Neural progenitor cell (in vitro differentiated cells): ENCODE data around the gene KCNE4. TPM values are rescaled to one million over a fixed set of nuclear protein-coding genes. Genes with fewer than 3 reads are reported as not detected.

Source experiments
- DNase-seq: peaks from one replicate; pipeline ENCODE4 v3.0.0-alpha.2; 2016; ENCODE audit warnings: low spot score
- H2AFZ ChIP-seq: fragments of 200-600 bp; sonication (generic); replicated peaks from 2 replicates; pipeline ENCODE4 v1.6.1; 2016; ENCODE audit warnings: antibody characterized with exemption
- H3F3A ChIP-seq: fragments of 200-600 bp; sonication (generic); 2 replicates; pipeline ENCODE4 v1.6.1; 2016; ENCODE audit warnings: antibody characterized with exemption, low read depth
- H3K27ac ChIP-seq: fragments of 200-600 bp; sonication (generic); 2 replicates; pipeline ENCODE4 v1.5.1; 2016; ENCODE audit warnings: mild to moderate bottlenecking
- H3K27me3 ChIP-seq: fragments of 200-600 bp; sonication (generic); 2 replicates; pipeline ENCODE4 v1.6.1; 2016; ENCODE audit warnings: mild to moderate bottlenecking, moderate library complexity
- H3K36me3 ChIP-seq: fragments of 200-600 bp; sonication (generic); 2 replicates; pipeline ENCODE4 v1.5.1; 2016
- H3K4me1 ChIP-seq: fragments of 200-600 bp; sonication (generic); 2 replicates; pipeline ENCODE4 v1.6.1; 2016; ENCODE audit warnings: mixed run types
- H3K4me2 ChIP-seq: fragments of 200-600 bp; sonication (generic); 2 replicates; pipeline ENCODE4 v1.6.1; 2016
- H3K4me3 ChIP-seq: fragments of 200-600 bp; sonication (generic); 2 replicates; pipeline ENCODE4 v1.5.1; 2016
- H3K79me2 ChIP-seq: fragments of 200-600 bp; sonication (generic); 2 replicates; pipeline ENCODE4 v1.6.1; 2016; ENCODE audit warnings: low read depth
- H3K9ac ChIP-seq: fragments of 200-600 bp; sonication (generic); 2 replicates; pipeline ENCODE4 v1.6.1; 2016
- H3K9me3 ChIP-seq: fragments of 200-600 bp; sonication (generic); 2 replicates; pipeline ENCODE4 v1.5.1; 2016; ENCODE audit warnings: low read depth
- H4K20me1 ChIP-seq: fragments of 200-600 bp; sonication (generic); 2 replicates; pipeline ENCODE4 v1.6.1; 2016; ENCODE audit warnings: low read depth
- H3K27ac Mint-ChIP-seq: 3 replicates; pipeline ENCODE4 v1.8.0; 2021; ENCODE audit warnings: mixed read lengths
- H3K27me3 Mint-ChIP-seq: 2 replicates; pipeline ENCODE4 v1.8.0; 2022; ENCODE audit warnings: low read depth, mild to moderate bottlenecking, inconsistent platforms, moderate library complexity, mixed read lengths; ENCODE audit not compliant: insufficient read depth
- H3K36me3 Mint-ChIP-seq: 3 replicates; pipeline ENCODE4 v1.8.0; 2021; ENCODE audit warnings: mixed read lengths
- H3K4me1 Mint-ChIP-seq: 3 replicates; pipeline ENCODE4 v1.8.0; 2021; ENCODE audit warnings: mixed read lengths
- H3K4me3 Mint-ChIP-seq: 3 replicates; pipeline ENCODE4 v1.8.0; 2021; ENCODE audit warnings: mild to moderate bottlenecking, moderate library complexity, mixed read lengths
- H3K9me3 Mint-ChIP-seq: 3 replicates; pipeline ENCODE4 v1.8.0; 2020; ENCODE audit warnings: mixed read lengths
- CTCF ChIP-seq: fragments of 200-600 bp; sonication (generic); IDR thresholded peaks from 2 replicates; pipeline ENCODE4 v1.5.1; 2017; ENCODE audit warnings: antibody characterized with exemption, mild to moderate bottlenecking
- EZH2 ChIP-seq: fragments of 200-600 bp; sonication (generic); IDR thresholded peaks from 2 replicates; pipeline ENCODE4 v1.6.1; 2017; ENCODE audit warnings: antibody characterized with exemption, mild to moderate bottlenecking, moderate library complexity
- EZH2phosphoT487 ChIP-seq: fragments of 200-600 bp; sonication (generic); IDR thresholded peaks from 2 replicates; pipeline ENCODE4 v1.6.1; 2017; ENCODE audit warnings: antibody characterized with exemption
- total RNA-seq: library from RNA; depleted of rRNA; stranded (reverse); fragments of >200 nt; gene quantifications from 2 replicates; pipeline ENCODE4 v1.2.3, GENCODE V29; 2015; ENCODE audit warnings: low replicate concordance

KCNE4 gene
- total RNA-seq, 1 donor from 2014 or later: not detected

DNA sequence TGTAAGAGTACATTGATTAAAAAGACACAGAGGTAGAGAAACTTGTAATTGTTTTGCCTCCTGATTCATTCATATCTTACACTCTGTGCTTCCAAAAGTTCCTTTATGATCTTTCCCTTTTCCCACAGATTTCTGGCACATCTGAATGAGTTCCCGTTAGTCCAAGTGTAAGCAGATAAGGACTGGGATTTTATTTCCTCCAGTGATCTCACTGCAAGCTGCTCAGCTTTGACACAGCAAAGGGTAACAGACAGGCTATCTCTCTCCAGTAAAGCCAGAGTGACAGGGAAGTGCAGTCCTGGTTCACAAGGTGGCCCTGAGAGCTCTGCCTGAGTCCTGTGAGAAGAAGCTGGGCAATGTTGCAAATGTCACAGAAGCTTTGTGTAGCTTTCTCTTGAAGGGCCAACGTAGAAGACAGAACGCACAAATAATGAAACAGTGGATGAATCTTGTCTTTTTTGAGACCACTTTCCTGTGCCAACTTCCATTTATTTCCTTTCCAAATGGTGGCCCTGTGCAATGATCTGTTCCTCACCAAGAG lies 32.5 kb upstream of the KCNE4 start:
- no peak for TF ChIP-seq EZH2
- TF ChIP-seq EZH2phosphoT487: no peak
- no peak overlapping the region for H3K4me3 Mint-ChIP-seq
- peaks cover 4% of the 10 kb centered on the region for H3K27me3 Mint-ChIP-seq
- H2AFZ ChIP-seq: no peak overlapping the region
- H3K9me3 Mint-ChIP-seq: peaks cover 15% of the 10 kb centered on the region
- no peak overlapping the region for H3K27ac ChIP-seq
- H3F3A ChIP-seq: no peaks in the 10 kb centered on the region
- H3K9me3 ChIP-seq: no peaks in the 10 kb centered on the region
- H3K79me2 ChIP-seq: no peaks in the 10 kb centered on the region
- H3K4me1 Mint-ChIP-seq: peaks cover 11% of the 10 kb centered on the region
- H3K27ac Mint-ChIP-seq: no peak overlapping the region
- no peaks in the 10 kb centered on the region for H3K27me3 ChIP-seq
- H3K4me3 ChIP-seq: no peak overlapping the region
- no peak overlapping the region for H3K9ac ChIP-seq
- no peak for DNase-seq
- H3K4me1 ChIP-seq: no peaks in the 10 kb centered on the region
- no peak overlapping the region for H3K4me2 ChIP-seq
- H3K36me3 Mint-ChIP-seq: peaks cover 3% of the 10 kb centered on the region
- H4K20me1 ChIP-seq: no peaks in the 10 kb centered on the region
- H3K36me3 ChIP-seq: no peaks in the 10 kb centered on the region

DNA sequence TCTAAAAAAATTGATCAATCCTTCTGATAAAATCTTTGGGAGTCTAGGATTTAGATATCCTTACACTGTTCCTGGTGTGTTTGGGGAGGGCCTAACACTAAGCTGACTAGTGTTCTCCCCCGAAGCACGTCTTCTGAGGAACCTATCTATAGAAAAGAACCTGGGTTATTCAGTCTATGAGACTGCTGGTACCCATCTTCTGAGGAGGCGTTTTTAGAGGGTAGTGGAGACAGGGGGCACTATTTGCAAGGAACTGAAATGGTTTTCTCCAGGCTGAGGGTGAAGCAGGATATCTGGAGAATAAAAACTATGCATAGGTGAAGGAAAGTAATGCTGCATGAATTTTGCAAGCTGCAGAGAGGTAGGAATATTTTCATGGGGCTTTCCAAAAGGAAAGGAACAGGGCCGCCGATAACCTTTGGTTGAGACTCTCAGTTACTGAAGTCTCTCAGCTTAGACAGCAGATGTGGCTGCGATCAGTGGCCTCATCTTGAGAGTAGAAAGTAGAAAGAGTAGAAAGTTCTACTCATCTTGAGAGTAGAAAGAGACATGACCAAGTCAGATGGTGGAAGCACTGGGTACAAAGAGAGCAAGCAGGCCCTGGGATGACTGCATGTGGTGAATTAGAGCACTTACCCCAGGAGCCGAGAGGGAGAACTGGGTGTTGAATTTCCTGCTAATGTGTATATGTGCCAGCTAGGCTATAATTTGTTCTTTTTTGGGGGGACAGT lies 31.8 kb upstream of the KCNE4 start:
- no peak overlapping the region for H3K27ac Mint-ChIP-seq
- Histone ChIP-seq H3K36me3 (no peaks in the 10 kb centered on the region), H2AFZ (no peak overlapping the region), H3K9me3 (no peaks in the 10 kb centered on the region), H3K4me1 (no peaks in the 10 kb centered on the region), H3K79me2 (no peaks in the 10 kb centered on the region), H4K20me1 (no peaks in the 10 kb centered on the region), H3K9ac (no peak overlapping the region), H3F3A (no peaks in the 10 kb centered on the region), H3K4me2 (no peak overlapping the region), H3K27ac (no peak overlapping the region), H3K4me3 (no peak overlapping the region), H3K27me3 (no peaks in the 10 kb centered on the region)
- H3K9me3 Mint-ChIP-seq: peaks cover 15% of the 10 kb centered on the region
- peaks cover 4% of the 10 kb centered on the region for H3K27me3 Mint-ChIP-seq
- no peak overlapping the region for H3K4me3 Mint-ChIP-seq
- H3K36me3 Mint-ChIP-seq: peaks cover 3% of the 10 kb centered on the region
- TF ChIP-seq EZH2phosphoT487: no peak
- no peak for TF ChIP-seq EZH2
- TF ChIP-seq CTCF: no peak
- DNase-seq: no peak
- peaks cover 11% of the 10 kb centered on the region for H3K4me1 Mint-ChIP-seq

GRCh38 chr2:223020971-223021675 lies 30.9 kb upstream of the KCNE4 start:
- peaks cover 4% of the 10 kb centered on the region for H3K27me3 Mint-ChIP-seq
- Histone ChIP-seq H3K36me3 (no peaks in the 10 kb centered on the region), H3K4me2 (no peak overlapping the region), H3K4me1 (no peaks in the 10 kb centered on the region), H3K9ac (no peak overlapping the region), H3K27me3 (no peaks in the 10 kb centered on the region), H3K79me2 (no peaks in the 10 kb centered on the region), H3K4me3 (no peak overlapping the region), H4K20me1 (no peaks in the 10 kb centered on the region), H3F3A (no peaks in the 10 kb centered on the region), H3K27ac (no peak overlapping the region), H3K9me3 (no peaks in the 10 kb centered on the region), H2AFZ (no peak overlapping the region)
- no peak overlapping the region for H3K4me3 Mint-ChIP-seq
- TF ChIP-seq EZH2 (no peak), EZH2phosphoT487 (no peak), CTCF (no peak)
- no peak for DNase-seq
- peaks cover 11% of the 10 kb centered on the region for H3K4me1 Mint-ChIP-seq
- H3K36me3 Mint-ChIP-seq: peaks cover 3% of the 10 kb centered on the region
- H3K27ac Mint-ChIP-seq: peak overlapping the region; percentile 20
- peaks cover 15% of the 10 kb centered on the region for H3K9me3 Mint-ChIP-seq
